KOPT-K1 (cell line): ENCODE data around the gene GLRX5.

Source experiments
- H3K27ac ChIP-seq: fragments of 200-600 bp; sonication (generic); 2 replicates; pipeline ENCODE4 v1.5.1; 2016; ENCODE audit warnings: antibody characterized with exemption, mild to moderate bottlenecking, low read depth, low read length; ENCODE audit not compliant: poor library complexity, severe bottlenecking
- H3K36me3 ChIP-seq: fragments of 200-600 bp; sonication (generic); 2 replicates; pipeline ENCODE4 v1.5.1; 2017; ENCODE audit warnings: antibody characterized with exemption, mild to moderate bottlenecking, low read length, moderate library complexity; ENCODE audit not compliant: insufficient read depth
- H3K9me3 ChIP-seq: fragments of 200-600 bp; sonication (generic); 2 replicates; pipeline ENCODE4 v1.5.1; 2017; ENCODE audit warnings: antibody characterized with exemption, low read length, mild to moderate bottlenecking; ENCODE audit not compliant: insufficient read depth, poor library complexity, severe bottlenecking

GLRX5 gene

GRCh38 chr14:95521001-95521400 is 13.8 kb upstream of the GLRX5 start:
- no peaks in the 10 kb centered on the region for H3K9me3 ChIP-seq
- no peaks in the 10 kb centered on the region for H3K36me3 ChIP-seq
- H3K27ac ChIP-seq, result no peak overlapping the region

GRCh38 chr14:95522116-95522515 is 12.7 kb upstream of the GLRX5 start:
- Histone ChIP-seq H3K36me3 (no peaks in the 10 kb centered on the region), H3K27ac (peak overlapping the region; percentile 86)

GRCh38 chr14:95522556-95522955 is 12.3 kb upstream of the GLRX5 start:
- peak overlapping the region; percentile 86 for H3K27ac ChIP-seq
- no peaks in the 10 kb centered on the region for H3K36me3 ChIP-seq
- no peaks in the 10 kb centered on the region for H3K9me3 ChIP-seq

More at GRCh38 chr14:95522116-95522515, 12.7 kb upstream of the GLRX5 start:
- H3K9me3 ChIP-seq, result no peaks in the 10 kb centered on the region

- Histone ChIP-seq H3K36me3 (no peaks in the 10 kb centered on the region), H3K27ac (peak overlapping the region; percentile 86), H3K9me3 (no peaks in the 10 kb centered on the region)
Observed at GRCh38 chr14:95523051-95523814, 11.6 kb upstream of the GLRX5 start.

- Histone ChIP-seq H3K36me3 (peaks cover under 1% of the 10 kb centered on the region; the same call in 1 of the 2 replicates), H3K27ac (peak overlapping the region; percentile 86), H3K9me3 (no peaks in the 10 kb centered on the region)
Observed at GRCh38 chr14:95523815-95524448, 10.9 kb upstream of the GLRX5 start.

GRCh38 chr14:95524706-95525512 is 9.9 kb upstream of the GLRX5 start:
- peaks cover 10% of the 10 kb centered on the region for H3K36me3 ChIP-seq
- no peaks in the 10 kb centered on the region for H3K9me3 ChIP-seq
- H3K27ac ChIP-seq, result peak overlapping the region; percentile 86

- H3K27ac ChIP-seq, result peak overlapping the region; percentile 86
Observed at GRCh38 chr14:95525999-95526398, 8.9 kb upstream of the GLRX5 start.

GRCh38 chr14:95526483-95527386 is 8.1 kb upstream of the GLRX5 start:
- no peaks in the 10 kb centered on the region for H3K9me3 ChIP-seq
- peaks cover 29% of the 10 kb centered on the region for H3K36me3 ChIP-seq
- peak overlapping the region; percentile 86 for H3K27ac ChIP-seq

More at GRCh38 chr14:95525999-95526398, 8.9 kb upstream of the GLRX5 start:
- H3K9me3 ChIP-seq, result no peaks in the 10 kb centered on the region
- H3K36me3 ChIP-seq, result peaks cover 21% of the 10 kb centered on the region

- peaks cover 36% of the 10 kb centered on the region for H3K36me3 ChIP-seq
- H3K27ac ChIP-seq, result no peak overlapping the region
- no peaks in the 10 kb centered on the region for H3K9me3 ChIP-seq
Observed at GRCh38 chr14:95527387-95528002, 7.4 kb upstream of the GLRX5 start.

- Histone ChIP-seq H3K36me3 (peaks cover 39% of the 10 kb centered on the region), H3K9me3 (no peaks in the 10 kb centered on the region), H3K27ac (no peak overlapping the region)
Observed at GRCh38 chr14:95529216-95529615, 5.6 kb upstream of the GLRX5 start.

GRCh38 chr14:95530473-95531276 is 4.2 kb upstream of the GLRX5 start:
- H3K9me3 ChIP-seq, result no peaks in the 10 kb centered on the region
- peaks cover 39% of the 10 kb centered on the region for H3K36me3 ChIP-seq
- H3K27ac ChIP-seq, result no peak overlapping the region

- H3K27ac ChIP-seq, result no peak overlapping the region
- H3K9me3 ChIP-seq, result no peaks in the 10 kb centered on the region
- H3K36me3 ChIP-seq, result peaks cover 39% of the 10 kb centered on the region
Observed at GRCh38 chr14:95531473-95531872, 3.4 kb upstream of the GLRX5 start.

- Histone ChIP-seq H3K36me3 (peaks cover 39% of the 10 kb centered on the region), H3K27ac (peak overlapping the region; percentile 86), H3K9me3 (no peaks in the 10 kb centered on the region)
Observed at GRCh38 chr14:95531969-95532368, 2.9 kb upstream of the GLRX5 start.
